ENCODE results near the gene DNAI4.
"Not testable (repeated sequence)": the region's sequence is repeated elsewhere in the genome, so short reads cannot be mapped to it uniquely, and the experiment has no call there.

Gene DNAI4

DNA sequence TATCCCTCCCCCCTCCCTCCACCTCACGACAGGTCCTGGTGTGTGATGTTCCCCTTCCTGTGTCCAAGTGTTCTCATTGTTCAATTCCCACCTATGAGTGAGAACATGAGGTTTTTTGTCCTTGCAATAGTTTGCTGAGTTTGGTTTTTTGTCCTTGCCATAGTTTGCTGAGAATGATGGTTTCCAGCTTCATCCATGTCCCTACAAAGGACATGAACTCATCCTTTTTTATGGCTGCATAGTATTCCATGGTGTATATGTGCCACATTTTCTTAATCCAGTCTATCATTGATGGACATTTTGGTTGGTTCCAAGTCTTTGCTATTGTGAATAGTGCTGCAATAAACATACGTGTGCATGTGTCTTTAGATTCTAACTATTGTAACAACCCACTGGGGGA is 128.8 kb downstream of the DNAI4 start:
- not testable (repeated sequence) for DNase-seq; H2AFZ ChIP-seq (ENCODE audit: insufficient read depth, low read length, poor library complexity); H2BK12ac ChIP-seq (ENCODE audit: low read length); H4K12ac ChIP-seq (ENCODE audit: low read depth, low read length); H3K4me1 ChIP-seq (ENCODE audit: control insufficient read depth in 1 of 2, insufficient read depth in 2 of 2, low read length in 2 of 2); H3K23ac ChIP-seq (ENCODE audit: low read length); H3K79me1 ChIP-seq (ENCODE audit: low read length); H3K9ac ChIP-seq (ENCODE audit: low read length); H3K14ac ChIP-seq (ENCODE audit: low read length); H2AK5ac ChIP-seq (ENCODE audit: low read length); H2BK5ac ChIP-seq (ENCODE audit: low read depth, low read length, poor library complexity); H4K8ac ChIP-seq (ENCODE audit: low read depth, low read length); H3K27me3 ChIP-seq (ENCODE audit: insufficient read depth, low read length); H3K27ac ChIP-seq (ENCODE audit: low read depth, low read length); H2BK120ac ChIP-seq (ENCODE audit: insufficient read depth, low read length, poor library complexity); H3K18ac ChIP-seq (ENCODE audit: low read length); H3K4me2 ChIP-seq (ENCODE audit: low read length); H3K4ac ChIP-seq (ENCODE audit: low read depth, low read length); H4K91ac ChIP-seq (ENCODE audit: low read depth, low read length); H3K9me3 ChIP-seq (ENCODE audit: insufficient read depth, low read depth, low read length); H3K36me3 ChIP-seq (ENCODE audit: control insufficient read depth in 1 of 2, insufficient read depth in 2 of 2, low read length in 2 of 2); H3K4me3 ChIP-seq (ENCODE audit: low read depth, low read length); H3K79me2 ChIP-seq (ENCODE audit: control insufficient read depth, insufficient read depth, low read length, poor library complexity)
- no CpG with 5 or more reads among the region's 2 CpGs for WGBS (ENCODE audit: extremely low coverage, insufficient coverage, insufficient read length)

DNA sequence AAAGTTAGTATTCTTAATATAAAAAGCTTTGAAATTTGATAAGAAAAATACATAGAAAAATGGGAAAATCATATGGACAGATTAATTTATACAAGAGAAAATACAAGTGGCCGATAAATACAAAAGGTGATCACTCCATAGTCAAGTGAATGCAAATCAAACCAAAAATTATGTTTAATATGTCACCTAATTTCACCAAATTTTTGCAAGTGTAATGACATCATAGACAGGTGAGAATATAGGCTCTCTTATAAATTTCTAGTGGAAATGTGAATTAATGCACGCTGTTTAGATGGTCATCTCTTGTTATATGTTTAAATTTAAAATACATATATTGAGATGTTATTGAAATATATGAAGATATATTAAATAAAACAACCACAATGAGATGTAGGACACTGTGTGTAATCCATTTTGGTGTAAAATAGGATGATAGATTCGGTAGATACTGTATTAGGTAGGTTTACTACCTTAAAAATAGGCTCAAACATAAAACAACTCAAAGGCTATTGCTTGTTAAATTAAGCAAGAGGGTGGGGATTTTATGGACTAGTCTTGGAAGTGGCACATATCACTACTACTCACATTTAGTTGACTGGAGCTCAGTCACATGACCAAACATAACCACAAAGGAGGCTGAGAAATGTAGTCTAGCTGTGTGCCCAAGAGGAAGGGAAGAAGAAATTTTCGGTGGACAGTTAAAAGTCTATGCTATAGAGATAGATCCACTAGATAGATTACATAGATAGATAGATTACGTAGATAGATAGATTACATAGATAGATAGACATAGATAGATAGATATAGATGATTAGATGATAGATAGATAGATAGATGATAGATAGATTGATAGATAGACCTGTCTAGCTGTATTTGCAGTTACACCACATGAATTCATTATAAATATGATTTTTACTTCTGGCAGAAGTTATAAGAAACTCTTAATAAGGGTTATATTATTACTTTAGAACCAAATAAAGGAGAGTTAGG is 132.7 kb downstream of the DNAI4 start:
- WGBS (ENCODE audit: extremely low coverage, insufficient coverage, insufficient read length): no CpG with 5 or more reads among the region's 5 CpGs
- no peak overlapping the region for H4K8ac ChIP-seq (ENCODE audit: low read depth, low read length)

DNA sequence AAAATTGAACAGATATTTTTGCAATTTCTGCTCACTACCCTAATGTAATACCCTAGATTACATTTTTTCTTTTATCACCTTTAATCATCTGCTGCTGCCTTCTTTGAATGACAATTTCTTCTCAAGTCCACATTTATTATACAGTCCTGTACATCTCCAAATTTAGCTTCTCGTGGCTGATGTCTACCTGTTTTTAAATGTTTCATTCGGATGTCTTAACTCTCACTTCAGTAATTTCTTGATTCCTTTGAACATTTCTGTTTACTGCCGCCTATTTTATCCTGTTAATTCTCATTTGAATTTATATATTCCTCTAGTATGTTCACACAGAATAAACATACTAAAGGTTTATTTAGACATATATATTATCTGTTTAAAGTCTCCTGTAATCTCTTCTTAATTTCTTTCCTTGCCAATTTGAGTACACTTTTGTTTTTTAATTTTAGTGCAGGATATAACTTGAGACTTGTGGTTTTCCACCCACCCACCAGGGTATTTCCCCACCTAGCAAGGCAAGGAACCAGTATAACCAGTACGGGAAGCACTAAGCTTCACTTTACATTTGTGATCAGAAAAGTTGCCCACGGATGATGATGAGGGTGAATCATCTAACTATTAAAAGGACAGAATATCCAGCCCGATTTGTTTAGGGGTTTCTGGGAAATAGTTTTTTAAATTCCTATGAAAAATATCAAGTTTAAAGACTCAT is 136.3 kb downstream of the DNAI4 start:
- Histone ChIP-seq H3K4me2 (ENCODE audit: low read length) (no peak overlapping the region), H4K91ac (ENCODE audit: low read depth, low read length) (no peak overlapping the region), H3K4me1 (ENCODE audit: control insufficient read depth in 1 of 2, insufficient read depth in 2 of 2, low read length in 2 of 2) (no peaks in the 10 kb centered on the region), H4K12ac (ENCODE audit: low read depth, low read length) (no peak overlapping the region), H3K27ac (ENCODE audit: low read depth, low read length) (no peak overlapping the region), H2AK5ac (ENCODE audit: low read length) (no peak overlapping the region), H4K8ac (ENCODE audit: low read depth, low read length) (no peak overlapping the region), H2AFZ (ENCODE audit: insufficient read depth, low read length, poor library complexity) (no peak overlapping the region), H3K36me3 (ENCODE audit: control insufficient read depth in 1 of 2, insufficient read depth in 2 of 2, low read length in 2 of 2) (no peaks in the 10 kb centered on the region), H3K23ac (ENCODE audit: low read length) (no peak overlapping the region), H3K79me1 (ENCODE audit: low read length) (no peaks in the 10 kb centered on the region), H2BK12ac (ENCODE audit: low read length) (no peak overlapping the region), H2BK5ac (ENCODE audit: low read depth, low read length, poor library complexity) (no peak overlapping the region), H3K18ac (ENCODE audit: low read length) (no peak overlapping the region), H3K9me3 (ENCODE audit: insufficient read depth, low read depth, low read length) (no peaks in the 10 kb centered on the region), H3K4me3 (ENCODE audit: low read depth, low read length) (no peak overlapping the region), H3K79me2 (ENCODE audit: control insufficient read depth, insufficient read depth, low read length, poor library complexity) (no peaks in the 10 kb centered on the region), H3K27me3 (ENCODE audit: insufficient read depth, low read length) (no peaks in the 10 kb centered on the region), H3K4ac (ENCODE audit: low read depth, low read length) (no peak overlapping the region), H3K14ac (ENCODE audit: low read length) (no peak overlapping the region), H2BK120ac (ENCODE audit: insufficient read depth, low read length, poor library complexity) (no peak overlapping the region), H3K9ac (ENCODE audit: low read length) (no peak overlapping the region)
- DNase-seq: peak in 1 of 2 donors; percentile 16
- WGBS (ENCODE audit: extremely low coverage, insufficient coverage, insufficient read length): no CpG with 5 or more reads among the region's 6 CpGs

More for the DNA sequence above, 132.7 kb downstream of the DNAI4 start:
- H3K4ac ChIP-seq (ENCODE audit: low read depth, low read length): no peak overlapping the region
- DNase-seq: peak in 1 of 2 donors; percentile 15
- H3K79me1 ChIP-seq (ENCODE audit: low read length): no peaks in the 10 kb centered on the region
- no peaks in the 10 kb centered on the region for H3K4me1 ChIP-seq (ENCODE audit: control insufficient read depth in 1 of 2, insufficient read depth in 2 of 2, low read length in 2 of 2)
- no peaks in the 10 kb centered on the region for H3K36me3 ChIP-seq (ENCODE audit: control insufficient read depth in 1 of 2, insufficient read depth in 2 of 2, low read length in 2 of 2)
- H3K18ac ChIP-seq (ENCODE audit: low read length): no peak overlapping the region
- no peak overlapping the region for H4K12ac ChIP-seq (ENCODE audit: low read depth, low read length)
- no peak overlapping the region for H2BK5ac ChIP-seq (ENCODE audit: low read depth, low read length, poor library complexity)
- H3K4me2 ChIP-seq (ENCODE audit: low read length): no peak overlapping the region
- H2BK12ac ChIP-seq (ENCODE audit: low read length): no peak overlapping the region
- no peak overlapping the region for H2AFZ ChIP-seq (ENCODE audit: insufficient read depth, low read length, poor library complexity)
- no peaks in the 10 kb centered on the region for H3K9me3 ChIP-seq (ENCODE audit: insufficient read depth, low read depth, low read length)
- no peak overlapping the region for H2AK5ac ChIP-seq (ENCODE audit: low read length)
- no peaks in the 10 kb centered on the region for H3K79me2 ChIP-seq (ENCODE audit: control insufficient read depth, insufficient read depth, low read length, poor library complexity)
- no peak overlapping the region for H3K27ac ChIP-seq (ENCODE audit: low read depth, low read length)
- no peak overlapping the region for H2BK120ac ChIP-seq (ENCODE audit: insufficient read depth, low read length, poor library complexity)
- no peak overlapping the region for H3K4me3 ChIP-seq (ENCODE audit: low read depth, low read length)
- H3K9ac ChIP-seq (ENCODE audit: low read length): no peak overlapping the region
- H3K14ac ChIP-seq (ENCODE audit: low read length): no peak overlapping the region
- no peak overlapping the region for H3K23ac ChIP-seq (ENCODE audit: low read length)
- no peak overlapping the region for H4K91ac ChIP-seq (ENCODE audit: low read depth, low read length)
- no peaks in the 10 kb centered on the region for H3K27me3 ChIP-seq (ENCODE audit: insufficient read depth, low read length)

GRCh38 chr1:66787641-66788040 is 137.0 kb downstream of the DNAI4 start:
- H3K4ac ChIP-seq (ENCODE audit: low read depth, low read length): no peak overlapping the region
- H3K18ac ChIP-seq (ENCODE audit: low read length): no peak overlapping the region
- no peak overlapping the region for H3K23ac ChIP-seq (ENCODE audit: low read length)
- WGBS (ENCODE audit: extremely low coverage, insufficient coverage, insufficient read length): no CpG with 5 or more reads among the region's 4 CpGs
- no peaks in the 10 kb centered on the region for H3K36me3 ChIP-seq (ENCODE audit: control insufficient read depth in 1 of 2, insufficient read depth in 2 of 2, low read length in 2 of 2)
- no peaks in the 10 kb centered on the region for H3K27me3 ChIP-seq (ENCODE audit: insufficient read depth, low read length)
- no peak for DNase-seq
- no peak overlapping the region for H3K4me2 ChIP-seq (ENCODE audit: low read length)
- H2AFZ ChIP-seq (ENCODE audit: insufficient read depth, low read length, poor library complexity): no peak overlapping the region
- no peak overlapping the region for H4K12ac ChIP-seq (ENCODE audit: low read depth, low read length)
- no peaks in the 10 kb centered on the region for H3K79me1 ChIP-seq (ENCODE audit: low read length)
- H2AK5ac ChIP-seq (ENCODE audit: low read length): no peak overlapping the region
- no peak overlapping the region for H4K8ac ChIP-seq (ENCODE audit: low read depth, low read length)
- no peak overlapping the region for H4K91ac ChIP-seq (ENCODE audit: low read depth, low read length)
- H2BK120ac ChIP-seq (ENCODE audit: insufficient read depth, low read length, poor library complexity): no peak overlapping the region
- H3K9me3 ChIP-seq (ENCODE audit: insufficient read depth, low read depth, low read length): no peaks in the 10 kb centered on the region
- no peak overlapping the region for H3K9ac ChIP-seq (ENCODE audit: low read length)
- H2BK12ac ChIP-seq (ENCODE audit: low read length): no peak overlapping the region
- no peak overlapping the region for H2BK5ac ChIP-seq (ENCODE audit: low read depth, low read length, poor library complexity)
- no peak overlapping the region for H3K4me3 ChIP-seq (ENCODE audit: low read depth, low read length)
- H3K14ac ChIP-seq (ENCODE audit: low read length): no peak overlapping the region
- no peaks in the 10 kb centered on the region for H3K79me2 ChIP-seq (ENCODE audit: control insufficient read depth, insufficient read depth, low read length, poor library complexity)
- H3K4me1 ChIP-seq (ENCODE audit: control insufficient read depth in 1 of 2, insufficient read depth in 2 of 2, low read length in 2 of 2): no peaks in the 10 kb centered on the region
- no peak overlapping the region for H3K27ac ChIP-seq (ENCODE audit: low read depth, low read length)
